PC-3 (cell line): ENCODE data around the gene BIVM. TPM values are rescaled to one million over a fixed set of nuclear protein-coding genes. Genes with fewer than 3 reads are reported as not detected.
A peak's percentile ranks its signal among the peaks of the same experiment; 100 is the strongest.

ENCODE experiments used
- ATAC-seq: fragments of 200-7000 bp; cut with Tn5 transposase; 2 replicates; pipeline ENCODE4 v1.9.1; 2020; ENCODE audit warnings: mild to moderate bottlenecking, moderate library complexity
- Bru-seq: library from RNA; stranded (reverse); fragments of 400-500 nt; gene quantifications from one replicate; lab custom pipeline; 2021; lab: Mats Ljungman, UMichigan
- BruChase-seq, 2 experiments: library from RNA; stranded (reverse); fragments of 400-500 nt; gene quantifications; one replicate each; lab custom pipeline; 2021; lab: Mats Ljungman, UMichigan
- BruUV-seq: library from RNA; stranded (reverse); fragments of 400-500 nt; replicated peaks from 2 replicates; lab custom pipeline; 2021; lab: Mats Ljungman, UMichigan
- CTCF ChIA-PET: fragments of 300-600 bp; sonication (Branson Sonifier 250); formaldehyde crosslinking; loops from one replicate; lab custom pipeline; 2022; ENCODE audit warnings: antibody characterized with exemption; lab: Charles Lee
- POLR2A ChIA-PET: fragments of 300-600 bp; sonication (Branson Sonifier 250); formaldehyde crosslinking; loops from one replicate; lab custom pipeline; 2022; ENCODE audit warnings: antibody characterized with exemption; ENCODE audit not compliant: unreplicated experiment; lab: Charles Lee
- DNase-seq: peaks from one replicate; pipeline ENCODE4 v3.0.0-alpha.2; 2015
- H2AFZ ChIP-seq: fragments of 300-600 bp; sonication (generic); 2 replicates; pipeline ENCODE4 v1.6.0; 2016; ENCODE audit warnings: antibody characterized with exemption, low read length
- H3F3A ChIP-seq: fragments of 300-600 bp; sonication (generic); one replicate; pipeline ENCODE4 v1.6.0; 2017; ENCODE audit warnings: antibody characterized with exemption, low read length, control low read depth, mild to moderate bottlenecking; ENCODE audit not compliant: unreplicated experiment
- H3K27ac ChIP-seq: fragments of 300-600 bp; sonication (generic); 2 replicates; pipeline ENCODE4 v1.5.1; 2016; ENCODE audit warnings: mild to moderate bottlenecking, low read length
- H3K27me3 ChIP-seq: fragments of 300-600 bp; sonication (generic); 2 replicates; pipeline ENCODE4 v1.6.1; 2016; ENCODE audit warnings: low read length, mixed read lengths
- H3K36me3 ChIP-seq: fragments of 300-600 bp; sonication (generic); 2 replicates; pipeline ENCODE4 v1.6.1; 2016; ENCODE audit warnings: low read depth, mixed run types, low read length, mixed read lengths
- H3K4me1 ChIP-seq: fragments of 300-600 bp; sonication (generic); 2 replicates; pipeline ENCODE4 v1.5.1; 2016; ENCODE audit warnings: low read length; ENCODE audit not compliant: insufficient read depth
- H3K4me2 ChIP-seq: fragments of 300-600 bp; sonication (generic); 2 replicates; pipeline ENCODE4 v1.6.0; 2016; ENCODE audit warnings: low read length
- H3K4me3 ChIP-seq: fragments of 300-600 bp; sonication (generic); 2 replicates; pipeline ENCODE4 v1.5.1; 2016; ENCODE audit warnings: mild to moderate bottlenecking, low read length, mixed read lengths
- H3K79me2 ChIP-seq: fragments of 300-600 bp; sonication (generic); 2 replicates; pipeline ENCODE4 v1.6.1; 2017; ENCODE audit warnings: low read length, mixed read lengths
- H3K9ac ChIP-seq: fragments of 300-600 bp; sonication (generic); 2 replicates; pipeline ENCODE4 v1.6.0; 2016; ENCODE audit warnings: mild to moderate bottlenecking, low read length
- H3K9me2 ChIP-seq: fragments of 300-600 bp; sonication (generic); replicated peaks from 2 replicates; pipeline ENCODE4 v1.6.1; 2016; ENCODE audit warnings: mixed run types, low read length, mixed read lengths
- H3K9me3 ChIP-seq: fragments of 300-600 bp; sonication (generic); 2 replicates; pipeline ENCODE4 v1.6.1; 2016; ENCODE audit warnings: low read length, mixed read lengths
- H4K20me1 ChIP-seq: fragments of 300-600 bp; sonication (generic); 2 replicates; pipeline ENCODE4 v1.6.1; 2016; ENCODE audit warnings: low read length, mixed read lengths
- CTCF ChIP-seq: fragments of 300-600 bp; sonication (generic); conservative IDR thresholded peaks from 2 replicates; pipeline ENCODE4 v1.5.1; 2017; ENCODE audit warnings: antibody characterized with exemption, low read depth, mild to moderate bottlenecking, low read length
- EZH2 ChIP-seq: fragments of 300-600 bp; sonication (generic); IDR thresholded peaks from one replicate; pipeline ENCODE4 v1.6.1; 2017; ENCODE audit warnings: antibody characterized with exemption, mild to moderate bottlenecking, low read length; ENCODE audit not compliant: unreplicated experiment
- EZH2phosphoT487 ChIP-seq: fragments of 300-600 bp; sonication (generic); IDR thresholded peaks from 2 replicates; pipeline ENCODE4 v1.6.1; 2018; ENCODE audit warnings: mild to moderate bottlenecking, antibody characterized with exemption, low read length, borderline replicate concordance
- intact Hi-C: fragments of 100-400 bp; cut with micrococcal nuclease; formaldehyde crosslinking; loops from 2 replicates; pipeline ENCODE4 v1.9.0; 2023
- long read RNA-seq: library from polyadenylated mRNA; unstranded; transcript quantifications from one replicate; pipeline ENCODE4 v2.0.0, GENCODE V29; 2021; ENCODE audit not compliant: unreplicated experiment
- total RNA-seq: library from RNA; depleted of rRNA; stranded (reverse); fragments of >200 nt; gene quantifications from 2 replicates; pipeline ENCODE4 v1.2.3, GENCODE V29; 2014; rRNA removed

Gene BIVM
- 6.0 and 6.7 TPM in 2 replicates for total RNA-seq
- percentile 81 among the genes with signal in this experiment for Bru-seq, nascent RNA
- percentile 91 among the genes with signal in this experiment for BruChase-seq, experiment 1, labeled RNA remaining after a 6-hour chase
- BruChase-seq, experiment 2, labeled RNA remaining after a 2-hour chase, result percentile 91 among the genes with signal in this experiment
- long read RNA-seq, transcript BIVM-201 (11 exons, 3,859 nt), result major isoform, 5 of 43 reads
- long read RNA-seq, partial matches to known transcripts, result 5 of 43 reads
- long read RNA-seq, other reads (novel, unspliced or antisense), result 32 of 43 reads

GRCh38 chr13:102798581-102799425, at the start of gene BIVM, which contains the start of gene POGLUT2:
TSS of gene BIVM (plus strand) at chr13:102799119. CDS start at chr13:102807268, 8,149 bp downstream.
TSS of gene POGLUT2 (minus strand) at chr13:102798976. CDS start at chr13:102798670, 306 bp downstream.
- Histone ChIP-seq H3F3A (no peaks in the 10 kb centered on the region), H3K36me3 (no peaks in the 10 kb centered on the region), H2AFZ (peak within 1 kb of the TSS; percentile 100), H3K79me2 (peaks cover 35% of the 10 kb centered on the region), H3K4me1 (no peaks in the 10 kb centered on the region), H3K9me2 (no peaks in the 10 kb centered on the region), H3K4me3 (peak within 1 kb of the TSS; percentile 85), H3K9ac (peak within 1 kb of the TSS; percentile 77), H4K20me1 (no peaks in the 10 kb centered on the region), H3K27me3 (no peaks in the 10 kb centered on the region), H3K9me3 (no peaks in the 10 kb centered on the region), H3K27ac (no peak within 1 kb of the TSS), H3K4me2 (peak within 1 kb of the TSS; percentile 96)
- no TSS peak for BruUV-seq
- ATAC-seq (peak; percentile 87), DNase-seq (peak; percentile 92)
- no peak for TF ChIP-seq EZH2phosphoT487
- POLR2A ChIA-PET, result interaction anchor here (0.6 kb wide), 1 partner anchor 22 kb away, joined by 3 read pairs; no protein-coding TSS in a partner anchor
- CTCF ChIA-PET, result no interaction called here
- intact Hi-C loops, result loop anchor here (1.0 to 2.0 kb wide), 3 partner anchors 26 to 219 kb away; partner anchors contain the start of gene TEX30

GRCh38 chr13:102751886-102752285, 47.0 kb upstream of the BIVM start:
- intact Hi-C loops, result no loop called here
- ChIA-PET POLR2A (no interaction called here), CTCF (no interaction called here)
- Histone ChIP-seq H3K9me3 (no peaks in the 10 kb centered on the region), H2AFZ (no peak overlapping the region), H3K79me2 (no peaks in the 10 kb centered on the region), H3F3A (no peaks in the 10 kb centered on the region), H3K27me3 (peaks cover 16% of the 10 kb centered on the region), H4K20me1 (no peaks in the 10 kb centered on the region), H3K27ac (no peak overlapping the region), H3K9ac (no peak overlapping the region), H3K4me3 (no peak overlapping the region), H3K4me2 (no peak overlapping the region), H3K36me3 (no peaks in the 10 kb centered on the region), H3K4me1 (no peaks in the 10 kb centered on the region), H3K9me2 (no peaks in the 10 kb centered on the region)
- TF ChIP-seq EZH2, result no peak
- TF ChIP-seq CTCF, result no peak
- TF ChIP-seq EZH2phosphoT487, result no peak
- ATAC-seq, result no peak
- DNase-seq, result no peak
- no TSS peak for BruUV-seq

GRCh38 chr13:102757006-102757405, 41.9 kb upstream of the BIVM start:
- Histone ChIP-seq H3K27me3 (no peaks in the 10 kb centered on the region), H3K9me3 (no peaks in the 10 kb centered on the region), H3K9me2 (no peaks in the 10 kb centered on the region), H3K79me2 (no peaks in the 10 kb centered on the region), H3F3A (no peaks in the 10 kb centered on the region), H3K4me3 (no peak overlapping the region), H2AFZ (no peak overlapping the region), H3K4me1 (no peaks in the 10 kb centered on the region), H3K9ac (no peak overlapping the region), H3K27ac (no peak overlapping the region), H3K4me2 (no peak overlapping the region), H3K36me3 (no peaks in the 10 kb centered on the region), H4K20me1 (no peaks in the 10 kb centered on the region)
- CTCF ChIA-PET, result no interaction called here
- ATAC-seq, result no peak
- POLR2A ChIA-PET, result no interaction called here
- DNase-seq, result no peak
- no TSS peak for BruUV-seq
- TF ChIP-seq CTCF, result no peak
- no peak for TF ChIP-seq EZH2
- TF ChIP-seq EZH2phosphoT487, result no peak
- intact Hi-C loops, result no loop called here
